Neutrophil (primary cell): ENCODE results near the gene CELF3.
A peak's percentile ranks its signal among the peaks of the same experiment; 100 is the strongest.

Experiments used
- H3K27ac ChIP-seq: fragments of 200-600 bp; sonication (generic); 2 replicates; pipeline ENCODE4 v1.5.1; 2016; ENCODE audit warnings: mild to moderate bottlenecking, moderate library complexity
- H3K27me3 ChIP-seq: fragments of 200-600 bp; sonication (generic); 2 replicates; pipeline ENCODE4 v1.6.0; 2016; ENCODE audit warnings: mild to moderate bottlenecking
- H3K36me3 ChIP-seq: fragments of 200-600 bp; sonication (generic); 2 replicates; pipeline ENCODE4 v1.5.1; 2017
- H3K4me1 ChIP-seq, 2 experiments: fragments of 200-600 bp in 1 of 2; sonication (generic) in 1 of 2; 1 replicate in 1 of 2; 2 replicates in 1 of 2; pipeline versions ENCODE4 v1.5.1 to v1.6.1; 2013 to 2016; ENCODE audit warnings: low read depth in 1 of 2, low read length in 1 of 2, mild to moderate bottlenecking in 1 of 2, moderate library complexity in 1 of 2; ENCODE audit not compliant: control insufficient read depth in 1 of 2, insufficient read depth in 1 of 2
- H3K4me3 ChIP-seq, 2 experiments: fragments of 200-600 bp in 1 of 2; sonication (generic) in 1 of 2; 1 replicate in 1 of 2; 2 replicates in 1 of 2; pipeline ENCODE4 v1.5.1; 2013 to 2016; ENCODE audit warnings: low read depth in 1 of 2, low read length in 1 of 2, mild to moderate bottlenecking in 1 of 2, moderate library complexity in 1 of 2
- H3K9me3 ChIP-seq: fragments of 200-600 bp; sonication (generic); 2 replicates; pipeline ENCODE4 v1.5.1; 2016
- TF ChIP-seq, protein P1 (sequence below): fragments of 200-600 bp; sonication (generic); IDR thresholded peaks from 2 replicates; pipeline ENCODE4 v1.5.1; 2016; ENCODE audit warnings: antibody characterized with exemption

Gene CELF3

DNA sequence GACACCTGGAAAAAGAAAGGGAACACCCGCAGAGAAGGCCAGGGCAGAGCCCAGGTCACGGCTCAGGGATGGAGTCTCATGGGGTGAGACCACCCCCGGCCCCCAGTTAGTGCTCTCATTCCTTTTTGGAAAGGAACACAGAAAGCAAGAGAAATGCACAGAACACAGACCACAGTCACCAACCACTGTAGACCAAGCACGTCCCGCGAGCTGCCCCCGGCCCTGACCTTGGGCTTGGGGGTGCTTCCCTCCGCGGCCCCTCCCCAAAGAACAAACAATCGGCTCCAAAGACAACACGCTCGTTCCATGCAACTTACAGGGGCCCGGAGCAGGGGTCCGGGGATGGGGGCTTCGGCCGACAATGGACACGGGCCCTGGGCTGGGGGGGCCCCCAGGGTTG, 12.8 kb downstream of the CELF3 start:
- TF ChIP-seq, protein P1, sequence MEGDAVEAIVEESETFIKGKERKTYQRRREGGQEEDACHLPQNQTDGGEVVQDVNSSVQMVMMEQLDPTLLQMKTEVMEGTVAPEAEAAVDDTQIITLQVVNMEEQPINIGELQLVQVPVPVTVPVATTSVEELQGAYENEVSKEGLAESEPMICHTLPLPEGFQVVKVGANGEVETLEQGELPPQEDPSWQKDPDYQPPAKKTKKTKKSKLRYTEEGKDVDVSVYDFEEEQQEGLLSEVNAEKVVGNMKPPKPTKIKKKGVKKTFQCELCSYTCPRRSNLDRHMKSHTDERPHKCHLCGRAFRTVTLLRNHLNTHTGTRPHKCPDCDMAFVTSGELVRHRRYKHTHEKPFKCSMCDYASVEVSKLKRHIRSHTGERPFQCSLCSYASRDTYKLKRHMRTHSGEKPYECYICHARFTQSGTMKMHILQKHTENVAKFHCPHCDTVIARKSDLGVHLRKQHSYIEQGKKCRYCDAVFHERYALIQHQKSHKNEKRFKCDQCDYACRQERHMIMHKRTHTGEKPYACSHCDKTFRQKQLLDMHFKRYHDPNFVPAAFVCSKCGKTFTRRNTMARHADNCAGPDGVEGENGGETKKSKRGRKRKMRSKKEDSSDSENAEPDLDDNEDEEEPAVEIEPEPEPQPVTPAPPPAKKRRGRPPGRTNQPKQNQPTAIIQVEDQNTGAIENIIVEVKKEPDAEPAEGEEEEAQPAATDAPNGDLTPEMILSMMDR = no peak
- Histone ChIP-seq H3K27me3 (peaks cover 5% of the 10 kb centered on the region), H3K4me1 (peaks cover 0 to 10% of the 10 kb centered on the region in 2 experiments), H3K4me3 (no peak overlapping the region), H3K36me3 (peaks cover 34% of the 10 kb centered on the region), H3K27ac (no peak overlapping the region), H3K9me3 (no peaks in the 10 kb centered on the region)

DNA sequence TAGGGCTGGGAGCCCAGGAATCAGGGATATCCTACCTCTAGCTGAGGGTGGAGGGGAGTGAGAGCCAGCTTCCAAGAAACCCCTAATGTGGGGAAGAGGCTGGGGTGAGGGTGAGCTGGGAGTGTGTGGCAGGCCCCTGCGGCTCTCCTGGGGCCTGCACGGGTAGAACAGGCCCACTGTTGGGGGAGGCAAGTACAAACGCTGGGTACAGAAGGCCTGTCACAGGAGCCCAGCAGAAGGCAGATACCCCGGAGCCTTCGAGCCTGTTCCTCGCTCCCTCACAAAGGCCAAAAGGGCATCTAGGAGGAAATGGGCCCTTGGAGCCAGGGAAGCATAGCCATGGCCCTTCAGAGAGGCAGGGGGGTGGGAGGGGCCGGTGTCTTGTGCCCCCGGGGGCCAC, 13.7 kb downstream of the CELF3 start:
- H3K36me3 ChIP-seq = peaks cover 43% of the 10 kb centered on the region
- H3K27ac ChIP-seq = no peak overlapping the region
- TF ChIP-seq, protein P1 = no peak
- no peak overlapping the region for H3K4me3 ChIP-seq
- no peaks in the 10 kb centered on the region for H3K9me3 ChIP-seq
- H3K4me1 ChIP-seq = peaks cover 4 to 14% of the 10 kb centered on the region in 2 experiments
- no peaks in the 10 kb centered on the region for H3K27me3 ChIP-seq

DNA sequence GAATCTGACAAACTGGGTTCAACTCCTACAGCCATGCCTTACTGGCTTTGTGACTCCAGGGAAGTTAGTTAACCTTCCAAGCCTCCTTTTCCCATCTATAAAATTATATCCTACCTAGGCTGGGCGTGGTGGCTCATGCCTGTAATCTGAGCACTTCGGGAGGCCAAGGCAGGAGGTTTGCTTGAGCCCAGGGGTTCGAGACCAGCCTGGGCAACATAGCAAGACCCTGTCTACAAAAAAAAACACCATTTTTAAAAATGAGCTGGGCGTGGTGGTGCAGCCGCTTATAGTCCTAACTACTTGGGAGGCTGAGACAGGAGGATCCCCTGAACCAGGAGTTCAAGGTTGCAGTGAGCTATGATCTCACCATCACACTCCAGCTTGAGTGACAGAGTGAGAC, 15.1 kb downstream of the CELF3 start:
- peaks cover 56% of the 10 kb centered on the region for H3K36me3 ChIP-seq
- no peaks in the 10 kb centered on the region for H3K9me3 ChIP-seq
- no peak overlapping the region for H3K27ac ChIP-seq
- H3K4me3 ChIP-seq = no peak overlapping the region
- H3K4me1 ChIP-seq = peaks cover 19 to 22% of the 10 kb centered on the region in 2 experiments
- H3K27me3 ChIP-seq = no peaks in the 10 kb centered on the region
- TF ChIP-seq, protein P1 = no peak

DNA sequence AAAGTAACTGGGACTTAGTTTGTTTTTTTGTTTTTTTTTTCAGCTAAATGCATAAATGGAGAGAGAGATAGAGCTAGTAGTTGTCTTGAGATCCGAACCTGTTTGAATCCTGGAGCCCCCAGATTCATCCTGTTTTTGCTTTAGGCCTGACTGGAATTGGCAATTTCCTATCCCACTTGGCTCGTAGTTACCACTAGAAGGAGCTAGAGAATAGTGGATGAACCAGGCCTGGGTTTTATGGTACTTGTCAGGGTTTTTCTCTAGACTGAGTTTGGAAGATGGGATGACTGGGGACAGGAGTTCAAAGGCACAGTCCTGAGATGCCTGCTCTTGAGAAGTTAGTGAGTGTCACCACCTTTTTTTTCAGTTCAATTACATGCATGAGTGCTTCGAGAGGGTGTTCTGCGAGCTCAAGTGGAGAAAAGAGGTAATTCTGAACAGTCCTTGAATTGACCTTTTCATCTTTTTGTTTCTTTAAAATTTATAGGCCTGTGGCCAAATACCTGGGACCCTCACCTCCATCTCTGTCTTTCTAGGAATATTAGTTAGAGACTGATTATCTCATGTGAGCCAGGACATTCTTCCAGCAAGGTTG, 23.4 kb downstream of the CELF3 start:
- Histone ChIP-seq H3K9me3 (no peaks in the 10 kb centered on the region), H3K4me3 (no peak overlapping the region), H3K27me3 (no peaks in the 10 kb centered on the region), H3K4me1 (peaks cover 42 to 51% of the 10 kb centered on the region in 2 experiments), H3K36me3 (peaks cover 63% of the 10 kb centered on the region), H3K27ac (peak overlapping the region; percentile 57)
- TF ChIP-seq, protein P1 = no peak

DNA sequence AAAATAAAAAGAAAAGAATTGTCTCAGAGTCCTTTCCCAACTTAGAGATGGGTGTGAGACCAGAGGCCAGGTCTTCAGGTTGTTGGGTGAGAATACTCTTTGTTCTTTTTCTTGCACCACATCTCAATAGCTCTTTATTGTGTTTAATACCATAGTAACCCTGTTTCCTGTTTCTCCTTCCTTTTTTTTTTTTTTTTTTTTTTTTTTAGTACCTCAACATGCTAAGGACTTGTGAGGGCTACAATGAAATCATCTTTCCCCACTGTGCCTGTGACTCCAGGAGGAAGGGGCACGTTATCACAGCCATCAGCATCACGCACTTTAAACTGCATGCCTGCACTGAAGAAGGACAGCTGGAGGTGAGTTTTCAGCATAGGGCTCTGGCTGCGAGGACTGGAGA, 24.4 kb downstream of the CELF3 start:
- TF ChIP-seq, protein P1 = no peak
- Histone ChIP-seq H3K9me3 (no peaks in the 10 kb centered on the region), H3K36me3 (peaks cover 58% of the 10 kb centered on the region), H3K4me1 (peaks cover 33 to 41% of the 10 kb centered on the region in 2 experiments), H3K27ac (peak overlapping the region; percentile 57), H3K27me3 (no peaks in the 10 kb centered on the region), H3K4me3 (no peak overlapping the region)

DNA sequence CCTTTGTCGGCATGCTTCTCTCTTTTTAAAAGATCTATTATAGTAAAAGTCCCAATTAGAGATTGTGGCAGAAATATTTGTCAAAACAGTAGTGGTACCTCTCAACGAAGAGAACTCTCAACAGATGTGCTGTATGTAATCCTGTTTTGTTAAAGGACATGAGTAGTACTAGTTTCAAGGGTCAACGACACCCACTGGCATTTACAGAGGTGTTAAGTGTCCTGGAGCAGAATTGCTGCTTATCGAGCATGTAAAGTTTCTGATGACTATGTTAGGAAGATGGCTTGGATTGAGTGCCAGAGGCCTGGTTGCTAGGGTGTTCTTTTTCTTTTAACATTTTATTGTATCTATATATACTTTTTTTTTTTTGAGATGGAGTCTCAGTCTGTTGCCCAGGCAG, 27.1 kb downstream of the CELF3 start:
- Histone ChIP-seq H3K9me3 (no peaks in the 10 kb centered on the region), H3K27ac (peak overlapping the region; percentile 31), H3K4me1 (peaks cover 22 to 23% of the 10 kb centered on the region in 2 experiments), H3K27me3 (no peaks in the 10 kb centered on the region), H3K4me3 (no peak overlapping the region), H3K36me3 (peaks cover 61% of the 10 kb centered on the region)
- TF ChIP-seq, protein P1 = no peak
